MM.1S (cell line): ENCODE data around the gene TBC1D10A.

ENCODE experiments used
- DNase-seq: peaks from one replicate; pipeline ENCODE4 v3.0.0-alpha.2; 2015
- H2AFZ ChIP-seq: fragments of 300-600 bp; sonication (generic); 2 replicates; pipeline ENCODE4 v1.6.0; 2016; ENCODE audit warnings: antibody characterized with exemption, low read length
- H3F3A ChIP-seq: fragments of 300-600 bp; sonication (generic); 2 replicates; pipeline ENCODE4 v1.6.1; 2016; ENCODE audit warnings: mild to moderate bottlenecking, antibody characterized with exemption, low read length, moderate library complexity, mixed read lengths; ENCODE audit not compliant: insufficient read depth
- H3K27ac ChIP-seq: fragments of 300-600 bp; sonication (generic); 2 replicates; pipeline ENCODE4 v1.5.1; 2016; ENCODE audit warnings: mild to moderate bottlenecking, low read length
- H3K27me3 ChIP-seq: fragments of 300-600 bp; sonication (generic); replicated peaks from 2 replicates; pipeline ENCODE4 v1.6.0; 2016; ENCODE audit warnings: low read length; ENCODE audit not compliant: insufficient read depth
- H3K36me3 ChIP-seq: fragments of 300-600 bp; sonication (generic); replicated peaks from 2 replicates; pipeline ENCODE4 v1.6.1; 2016; ENCODE audit warnings: mild to moderate bottlenecking, low read length, mixed read lengths; ENCODE audit not compliant: insufficient read depth
- H3K4me1 ChIP-seq: fragments of 300-600 bp; sonication (generic); 2 replicates; pipeline ENCODE4 v1.6.1; 2016; ENCODE audit warnings: low read length, mixed read lengths
- H3K4me2 ChIP-seq: fragments of 300-600 bp; sonication (generic); 2 replicates; pipeline ENCODE4 v1.6.0; 2016; ENCODE audit warnings: low read depth, low read length
- H3K4me3 ChIP-seq: fragments of 300-600 bp; sonication (generic); 2 replicates; pipeline ENCODE4 v1.5.1; 2016; ENCODE audit warnings: low read length, mixed read lengths
- H3K79me2 ChIP-seq: fragments of 300-600 bp; sonication (generic); 2 replicates; pipeline ENCODE4 v1.6.1; 2016; ENCODE audit warnings: mixed run types, low read length, mixed read lengths
- H3K9ac ChIP-seq: fragments of 300-600 bp; sonication (generic); 2 replicates; pipeline ENCODE4 v1.6.1; 2016; ENCODE audit warnings: low read length, mixed read lengths
- H3K9me2 ChIP-seq: fragments of 300-600 bp; sonication (generic); replicated peaks from 2 replicates; pipeline ENCODE4 v1.6.1; 2016; ENCODE audit warnings: mild to moderate bottlenecking, low read length, mixed read lengths; ENCODE audit not compliant: insufficient read depth
- H3K9me3 ChIP-seq: fragments of 300-600 bp; sonication (generic); replicated peaks from 2 replicates; pipeline ENCODE4 v1.6.1; 2016; ENCODE audit warnings: mild to moderate bottlenecking, low read length, mixed read lengths; ENCODE audit not compliant: insufficient read depth
- H4K20me1 ChIP-seq: fragments of 300-600 bp; sonication (generic); 2 replicates; pipeline ENCODE4 v1.6.1; 2016; ENCODE audit warnings: mild to moderate bottlenecking, low read length, moderate library complexity, mixed read lengths; ENCODE audit not compliant: insufficient read depth
- CTCF ChIP-seq: fragments of 300-600 bp; sonication (generic); IDR thresholded peaks from 2 replicates; pipeline ENCODE4 v1.5.1; 2016; ENCODE audit warnings: antibody characterized with exemption, low read length, mixed read lengths
- EZH2 ChIP-seq: fragments of 300-600 bp; sonication (generic); optimal IDR thresholded peaks from 2 replicates; pipeline ENCODE3; 2017; ENCODE audit warnings: low read depth, mild to moderate bottlenecking, antibody characterized with exemption, low read length, mixed read lengths
- EZH2phosphoT487 ChIP-seq: fragments of 300-600 bp; sonication (generic); IDR thresholded peaks from 2 replicates; pipeline ENCODE4 v1.6.1; 2018; ENCODE audit warnings: antibody characterized with exemption, low read length

Gene TBC1D10A

GRCh38 chr22:30270832-30271231, 55.9 kb downstream of the TBC1D10A start:
- Histone ChIP-seq H3K79me2 (no peaks in the 10 kb centered on the region), H2AFZ (no peak overlapping the region), H3K4me3 (no peak overlapping the region), H3K9me2 (no peaks in the 10 kb centered on the region), H3K27ac (no peak overlapping the region), H4K20me1 (no peaks in the 10 kb centered on the region), H3K36me3 (no peaks in the 10 kb centered on the region), H3K9me3 (no peaks in the 10 kb centered on the region), H3K27me3 (peaks cover 31% of the 10 kb centered on the region), H3K9ac (no peak overlapping the region), H3F3A (no peaks in the 10 kb centered on the region), H3K4me2 (no peak overlapping the region), H3K4me1 (peaks cover 2% of the 10 kb centered on the region; the same call in 1 of the 2 replicates)
- no peak for DNase-seq
- TF ChIP-seq EZH2phosphoT487 (no peak), EZH2 (no peak), CTCF (no peak)

GRCh38 chr22:30268331-30268730, 58.4 kb downstream of the TBC1D10A start:
- Histone ChIP-seq H3K4me3 (no peak overlapping the region), H3K27me3 (peaks cover 43% of the 10 kb centered on the region), H3K36me3 (no peaks in the 10 kb centered on the region), H3K79me2 (no peaks in the 10 kb centered on the region), H3K9me3 (no peaks in the 10 kb centered on the region), H3K4me1 (peaks cover 1% of the 10 kb centered on the region), H3K9ac (no peak overlapping the region), H3K27ac (no peak overlapping the region), H3K9me2 (no peaks in the 10 kb centered on the region), H4K20me1 (no peaks in the 10 kb centered on the region), H3K4me2 (no peak overlapping the region), H3F3A (no peaks in the 10 kb centered on the region), H2AFZ (no peak overlapping the region)
- no peak for TF ChIP-seq CTCF
- TF ChIP-seq EZH2: no peak
- DNase-seq: no peak

- Histone ChIP-seq H4K20me1 (no peaks in the 10 kb centered on the region), H3K36me3 (no peaks in the 10 kb centered on the region), H3F3A (no peaks in the 10 kb centered on the region), H3K79me2 (no peaks in the 10 kb centered on the region), H3K4me1 (peaks cover 5% of the 10 kb centered on the region), H3K9me3 (no peaks in the 10 kb centered on the region), H3K27ac (no peak overlapping the region), H3K9me2 (no peaks in the 10 kb centered on the region), H3K4me3 (no peak overlapping the region), H3K4me2 (no peak overlapping the region), H3K27me3 (peaks cover 40% of the 10 kb centered on the region), H3K9ac (no peak overlapping the region), H2AFZ (no peak overlapping the region)
- DNase-seq: no peak
- TF ChIP-seq CTCF (no peak), EZH2 (no peak), EZH2phosphoT487 (no peak)
Measured at GRCh38 chr22:30267382-30268302, 59.1 kb downstream of the TBC1D10A start.
